ENCODE measurements around the gene SUMO2. TPM values are rescaled to one million over a fixed set of nuclear protein-coding genes. Genes with fewer than 3 reads are reported as not detected.

The SUMO2 gene
- total and polyA plus RNA-seq, 10 of the 15 experiments (the other 5 are each of a cell fraction or from before 2014, with no cell fraction given) = 163 to 803 (median 555) TPM

DNA sequence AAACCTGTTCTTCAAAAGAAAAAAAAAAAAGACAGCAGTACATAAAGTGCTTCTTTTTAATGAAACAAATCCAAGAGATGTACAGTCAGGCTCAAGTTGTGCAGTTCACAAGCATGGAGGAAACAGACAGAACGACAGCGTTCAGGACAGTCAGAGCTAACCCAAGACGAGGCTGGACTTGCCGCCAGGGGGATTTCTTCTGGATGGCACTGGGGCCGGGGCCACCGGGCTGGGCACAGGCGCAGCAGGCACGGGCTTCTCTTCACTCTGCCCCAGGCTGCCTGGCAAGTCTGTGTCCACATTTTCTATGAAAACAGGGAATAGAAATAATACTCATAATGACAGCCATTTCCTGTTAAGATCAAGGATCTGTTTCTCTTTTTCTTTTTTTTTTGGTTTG, 46.8 kb downstream of the SUMO2 start:
- DNase-seq (ENCODE audit: low read depth, low spot score) (no peak), ATAC-seq (no peak), FAIRE-seq (no peak)
- no TSS peak for BruUV-seq (replicated peaks)
- ChIA-PET CTCF (interaction anchor here (9.3 kb wide), 1 partner anchor 21 kb away, joined by 167 read pairs; no protein-coding TSS in a partner anchor), RAD21 (ENCODE audit: unreplicated experiment) (no interaction called here), POLR2A (no interaction called here), SMC1A (ENCODE audit: uncharacterized antibody, unreplicated experiment) (interaction anchor here (1.3 kb wide), 1 partner anchor 65 kb away, joined by 3 read pairs; no protein-coding TSS in a partner anchor)
- Histone ChIP-seq H3K4me3 (no peak overlapping the region), H3K4me2 (ENCODE audit: control insufficient read depth, insufficient read depth) (no peak overlapping the region), H2AFZ (ENCODE audit: control insufficient read depth, low read depth, low read length) (no peak overlapping the region), H3K36me3 (ENCODE audit: control insufficient read depth in 2 of 2, insufficient read depth in 2 of 2, low read length in 1 of 2) (peaks cover 2 to 10% of the 10 kb centered on the region in 2 experiments), H3K9me3 (replicated peaks; ENCODE audit: control insufficient read depth, insufficient read depth, low read length) (no peaks in the 10 kb centered on the region), H3K27me3 (replicated peaks in 1 of 2; ENCODE audit: control insufficient read depth in 2 of 2, insufficient read depth in 2 of 2, low read length in 1 of 2) (no peaks in the 10 kb centered on the region), H3K27ac (ENCODE audit: control insufficient read depth, insufficient read depth) (no peak overlapping the region), H3K9ac (ENCODE audit: control insufficient read depth, insufficient read depth, low read length) (no peak overlapping the region), H4K20me1 (ENCODE audit: control insufficient read depth, insufficient read depth) (no peaks in the 10 kb centered on the region), H3K79me2 (ENCODE audit: control insufficient read depth, insufficient read depth, low read length) (peaks cover 13% of the 10 kb centered on the region), H3K4me1 (ENCODE audit: control insufficient read depth, insufficient read depth, low read length) (peaks cover 8% of the 10 kb centered on the region)
- intact Hi-C loops (cut with micrococcal nuclease; ENCODE audit: unreplicated experiment) (no loop called here), in situ Hi-C loops (cut with MboI) (no loop called here)
- WGBS (ENCODE audit: insufficient coverage, insufficient replicate concordance, low lambda C conversion rate, missing lambda C conversion rate) = over 99% methylated on average over 8 of the region's 8 CpGs
- TF ChIP-seq GATAD2B (conservative IDR thresholded peaks at IDR 0.05; ENCODE audit: low read depth) (no peak), SUPT20H (IDR thresholded peaks at IDR 0.05; ENCODE audit: borderline replicate concordance, control insufficient read depth, low read depth, low read length) (no peak)

- DNase-seq (ENCODE audit: low read depth, low spot score) (no peak), FAIRE-seq (no peak), ATAC-seq (no peak)
- Histone ChIP-seq H2AFZ (ENCODE audit: control insufficient read depth, low read depth, low read length) (no peak overlapping the region), H3K4me1 (ENCODE audit: control insufficient read depth, insufficient read depth, low read length) (peaks cover 8% of the 10 kb centered on the region), H3K4me3 (no peak overlapping the region), H3K79me2 (ENCODE audit: control insufficient read depth, insufficient read depth, low read length) (peaks cover 18% of the 10 kb centered on the region), H3K9ac (ENCODE audit: control insufficient read depth, insufficient read depth, low read length) (no peak overlapping the region), H4K20me1 (ENCODE audit: control insufficient read depth, insufficient read depth) (no peaks in the 10 kb centered on the region), H3K27me3 (replicated peaks in 1 of 2; ENCODE audit: control insufficient read depth in 2 of 2, insufficient read depth in 2 of 2, low read length in 1 of 2) (no peaks in the 10 kb centered on the region), H3K9me3 (replicated peaks; ENCODE audit: control insufficient read depth, insufficient read depth, low read length) (no peaks in the 10 kb centered on the region), H3K36me3 (ENCODE audit: control insufficient read depth in 2 of 2, insufficient read depth in 2 of 2, low read length in 1 of 2) (peaks cover 2 to 10% of the 10 kb centered on the region in 2 experiments; a peak in 3 of 4 replicates), H3K27ac (ENCODE audit: control insufficient read depth, insufficient read depth) (no peak overlapping the region), H3K4me2 (ENCODE audit: control insufficient read depth, insufficient read depth) (no peak overlapping the region)
- in situ Hi-C loops (cut with MboI) (no loop called here), intact Hi-C loops (cut with micrococcal nuclease; ENCODE audit: unreplicated experiment) (no loop called here)
- ChIA-PET POLR2A (no interaction called here), CTCF (interaction anchor here (9.3 kb wide), 1 partner anchor 21 kb away, joined by 167 read pairs; no protein-coding TSS in a partner anchor), SMC1A (ENCODE audit: uncharacterized antibody, unreplicated experiment) (interaction anchor here (1.3 kb wide), 1 partner anchor 12 kb away, joined by 3 read pairs; no protein-coding TSS in a partner anchor), RAD21 (ENCODE audit: unreplicated experiment) (no interaction called here)
- BruUV-seq (replicated peaks) = no TSS peak
- WGBS (ENCODE audit: insufficient coverage, insufficient replicate concordance, low lambda C conversion rate, missing lambda C conversion rate) = 93% methylated on average over 5 of the region's 5 CpGs
- TF ChIP-seq ZBTB11 (CRISPR knock-in tag; IDR thresholded peaks at IDR 0.05) = no peak
- no peak for TF ChIP-seq BACH1 (IDR thresholded peaks at IDR 0.05; ENCODE audit: borderline replicate concordance)
- TF ChIP-seq CBFB (IDR thresholded peaks at IDR 0.05; ENCODE audit: low read depth) = no peak
- TF ChIP-seq ZNF622 (IDR thresholded peaks at IDR 0.05) = no peak
- TF ChIP-seq, protein P1, sequence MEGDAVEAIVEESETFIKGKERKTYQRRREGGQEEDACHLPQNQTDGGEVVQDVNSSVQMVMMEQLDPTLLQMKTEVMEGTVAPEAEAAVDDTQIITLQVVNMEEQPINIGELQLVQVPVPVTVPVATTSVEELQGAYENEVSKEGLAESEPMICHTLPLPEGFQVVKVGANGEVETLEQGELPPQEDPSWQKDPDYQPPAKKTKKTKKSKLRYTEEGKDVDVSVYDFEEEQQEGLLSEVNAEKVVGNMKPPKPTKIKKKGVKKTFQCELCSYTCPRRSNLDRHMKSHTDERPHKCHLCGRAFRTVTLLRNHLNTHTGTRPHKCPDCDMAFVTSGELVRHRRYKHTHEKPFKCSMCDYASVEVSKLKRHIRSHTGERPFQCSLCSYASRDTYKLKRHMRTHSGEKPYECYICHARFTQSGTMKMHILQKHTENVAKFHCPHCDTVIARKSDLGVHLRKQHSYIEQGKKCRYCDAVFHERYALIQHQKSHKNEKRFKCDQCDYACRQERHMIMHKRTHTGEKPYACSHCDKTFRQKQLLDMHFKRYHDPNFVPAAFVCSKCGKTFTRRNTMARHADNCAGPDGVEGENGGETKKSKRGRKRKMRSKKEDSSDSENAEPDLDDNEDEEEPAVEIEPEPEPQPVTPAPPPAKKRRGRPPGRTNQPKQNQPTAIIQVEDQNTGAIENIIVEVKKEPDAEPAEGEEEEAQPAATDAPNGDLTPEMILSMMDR (IDR thresholded peaks at IDR 0.05 in 2 of 3, conservative IDR thresholded peaks at IDR 0.05 in 1 of 3; ENCODE audit: control insufficient read depth in 2 of 3, extremely low read depth in 1 of 3, insufficient read depth in 1 of 3, low read depth in 3 of 3, low read length in 3 of 3) = no peak
These were observed 47.3 kb downstream of the SUMO2 start for GRCh38 chr17:75135452-75135851.
